Neural progenitor cell (in vitro differentiated cells): ENCODE data around the gene UFSP2. TPM values are rescaled to one million over a fixed set of nuclear protein-coding genes. Genes with fewer than 3 reads are reported as not detected.

Experiments used
- DNase-seq: peaks from one replicate; pipeline ENCODE4 v3.0.0-alpha.2; 2016; ENCODE audit warnings: low spot score
- H2AFZ ChIP-seq: fragments of 200-600 bp; sonication (generic); replicated peaks from 2 replicates; pipeline ENCODE4 v1.6.1; 2016; ENCODE audit warnings: antibody characterized with exemption
- H3F3A ChIP-seq: fragments of 200-600 bp; sonication (generic); 2 replicates; pipeline ENCODE4 v1.6.1; 2016; ENCODE audit warnings: antibody characterized with exemption, low read depth
- H3K27ac ChIP-seq: fragments of 200-600 bp; sonication (generic); 2 replicates; pipeline ENCODE4 v1.5.1; 2016; ENCODE audit warnings: mild to moderate bottlenecking
- H3K27me3 ChIP-seq: fragments of 200-600 bp; sonication (generic); 2 replicates; pipeline ENCODE4 v1.6.1; 2016; ENCODE audit warnings: mild to moderate bottlenecking, moderate library complexity
- H3K36me3 ChIP-seq: fragments of 200-600 bp; sonication (generic); 2 replicates; pipeline ENCODE4 v1.5.1; 2016
- H3K4me1 ChIP-seq: fragments of 200-600 bp; sonication (generic); 2 replicates; pipeline ENCODE4 v1.6.1; 2016; ENCODE audit warnings: mixed run types
- H3K4me2 ChIP-seq: fragments of 200-600 bp; sonication (generic); 2 replicates; pipeline ENCODE4 v1.6.1; 2016
- H3K4me3 ChIP-seq: fragments of 200-600 bp; sonication (generic); 2 replicates; pipeline ENCODE4 v1.5.1; 2016
- H3K79me2 ChIP-seq: fragments of 200-600 bp; sonication (generic); 2 replicates; pipeline ENCODE4 v1.6.1; 2016; ENCODE audit warnings: low read depth
- H3K9ac ChIP-seq: fragments of 200-600 bp; sonication (generic); 2 replicates; pipeline ENCODE4 v1.6.1; 2016
- H3K9me3 ChIP-seq: fragments of 200-600 bp; sonication (generic); 2 replicates; pipeline ENCODE4 v1.5.1; 2016; ENCODE audit warnings: low read depth
- H4K20me1 ChIP-seq: fragments of 200-600 bp; sonication (generic); 2 replicates; pipeline ENCODE4 v1.6.1; 2016; ENCODE audit warnings: low read depth
- H3K27ac Mint-ChIP-seq: 3 replicates; pipeline ENCODE4 v1.8.0; 2021; ENCODE audit warnings: mixed read lengths
- H3K27me3 Mint-ChIP-seq: 2 replicates; pipeline ENCODE4 v1.8.0; 2022; ENCODE audit warnings: low read depth, mild to moderate bottlenecking, inconsistent platforms, moderate library complexity, mixed read lengths; ENCODE audit not compliant: insufficient read depth
- H3K36me3 Mint-ChIP-seq: 3 replicates; pipeline ENCODE4 v1.8.0; 2021; ENCODE audit warnings: mixed read lengths
- H3K4me1 Mint-ChIP-seq: 3 replicates; pipeline ENCODE4 v1.8.0; 2021; ENCODE audit warnings: mixed read lengths
- H3K4me3 Mint-ChIP-seq: 3 replicates; pipeline ENCODE4 v1.8.0; 2021; ENCODE audit warnings: mild to moderate bottlenecking, moderate library complexity, mixed read lengths
- H3K9me3 Mint-ChIP-seq: 3 replicates; pipeline ENCODE4 v1.8.0; 2020; ENCODE audit warnings: mixed read lengths
- CTCF ChIP-seq: fragments of 200-600 bp; sonication (generic); IDR thresholded peaks from 2 replicates; pipeline ENCODE4 v1.5.1; 2017; ENCODE audit warnings: antibody characterized with exemption, mild to moderate bottlenecking
- EZH2 ChIP-seq: fragments of 200-600 bp; sonication (generic); IDR thresholded peaks from 2 replicates; pipeline ENCODE4 v1.6.1; 2017; ENCODE audit warnings: antibody characterized with exemption, mild to moderate bottlenecking, moderate library complexity
- EZH2phosphoT487 ChIP-seq: fragments of 200-600 bp; sonication (generic); IDR thresholded peaks from 2 replicates; pipeline ENCODE4 v1.6.1; 2017; ENCODE audit warnings: antibody characterized with exemption
- total RNA-seq: library from RNA; depleted of rRNA; stranded (reverse); fragments of >200 nt; gene quantifications from 2 replicates; pipeline ENCODE4 v1.2.3, GENCODE V29; 2015; ENCODE audit warnings: low replicate concordance

The UFSP2 gene
- total RNA-seq, 1 donor from 2014 or later = 56.9 TPM

GRCh38 chr4:185390941-185391340 is 34.8 kb downstream of the UFSP2 start:
- Histone ChIP-seq H3K79me2 (no peaks in the 10 kb centered on the region), H3K4me2 (no peak overlapping the region), H3K27ac (no peak overlapping the region), H2AFZ (no peak overlapping the region), H3K27me3 (peaks cover 12% of the 10 kb centered on the region), H3F3A (peaks cover 15% of the 10 kb centered on the region), H3K4me3 (no peak overlapping the region), H3K36me3 (no peaks in the 10 kb centered on the region), H3K9me3 (no peaks in the 10 kb centered on the region), H3K9ac (no peak overlapping the region), H3K4me1 (peaks cover 5% of the 10 kb centered on the region), H4K20me1 (no peaks in the 10 kb centered on the region)
- DNase-seq = no peak
- Mint-ChIP-seq H3K27me3 (peaks cover 9% of the 10 kb centered on the region), H3K27ac (no peak overlapping the region), H3K4me1 (peaks cover 14% of the 10 kb centered on the region), H3K9me3 (peaks cover 7% of the 10 kb centered on the region), H3K4me3 (no peak overlapping the region), H3K36me3 (peaks cover 2% of the 10 kb centered on the region)
- TF ChIP-seq EZH2phosphoT487 = no peak
- TF ChIP-seq CTCF = no peak

DNA sequence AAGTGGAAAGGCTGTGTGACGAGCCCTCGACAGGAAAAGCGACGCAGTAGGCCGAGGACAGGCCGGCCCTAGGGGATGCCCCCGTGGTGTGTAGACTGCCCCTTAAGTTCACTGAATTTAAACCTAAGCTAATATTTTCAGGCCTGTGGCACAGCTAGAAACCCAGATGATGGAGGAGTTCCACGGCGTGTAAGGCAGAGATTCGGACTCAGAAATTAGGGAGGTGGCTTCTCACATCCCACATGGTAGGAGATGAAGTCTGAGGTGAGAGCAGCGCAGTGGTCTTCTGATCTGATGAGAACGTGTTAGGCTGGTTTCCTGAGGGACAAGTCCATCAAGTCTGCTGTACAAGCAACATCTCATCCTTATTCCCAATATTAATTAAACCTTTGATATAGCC is 37.8 kb downstream of the UFSP2 start:
- H3K27ac ChIP-seq = no peak overlapping the region
- Mint-ChIP-seq H3K9me3 (peaks cover 7% of the 10 kb centered on the region), H3K27ac (no peak overlapping the region), H3K27me3 (peaks cover 6% of the 10 kb centered on the region), H3K4me1 (no peaks in the 10 kb centered on the region), H3K36me3 (peaks cover 2% of the 10 kb centered on the region), H3K4me3 (no peak overlapping the region)
- H3K4me1 ChIP-seq = peaks cover 7% of the 10 kb centered on the region
- H3K27me3 ChIP-seq = no peaks in the 10 kb centered on the region
- no peaks in the 10 kb centered on the region for H3K36me3 ChIP-seq
- H3K4me2 ChIP-seq = no peak overlapping the region
- no peak for TF ChIP-seq EZH2phosphoT487
- no peak for TF ChIP-seq CTCF
- no peak for TF ChIP-seq EZH2
- H3K9ac ChIP-seq = no peak overlapping the region
- H3K4me3 ChIP-seq = no peak overlapping the region
- no peaks in the 10 kb centered on the region for H3F3A ChIP-seq
- H3K79me2 ChIP-seq = no peaks in the 10 kb centered on the region
- DNase-seq = no peak
- no peaks in the 10 kb centered on the region for H4K20me1 ChIP-seq
- no peak overlapping the region for H2AFZ ChIP-seq
- no peaks in the 10 kb centered on the region for H3K9me3 ChIP-seq

DNA sequence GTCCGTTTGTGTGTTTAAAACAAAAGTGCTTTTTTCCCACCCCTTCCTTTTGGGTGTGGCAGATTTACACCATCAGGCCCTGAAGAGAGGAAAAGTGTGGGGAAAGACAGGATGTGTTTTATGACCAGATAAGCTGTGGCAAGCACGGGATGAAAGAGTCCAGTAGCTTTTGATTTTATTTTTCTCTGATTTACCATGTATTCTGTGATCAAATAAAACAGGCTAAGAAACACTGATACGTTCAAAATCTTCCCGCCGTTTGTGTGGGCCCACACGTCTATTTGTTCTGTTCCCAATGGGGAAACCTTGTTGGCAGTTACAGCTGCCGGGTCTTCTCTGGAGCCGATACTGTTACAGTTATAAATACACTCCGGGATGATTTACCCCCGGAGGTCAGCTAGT is 40.8 kb downstream of the UFSP2 start:
- no peak overlapping the region for H3K27ac Mint-ChIP-seq
- no peaks in the 10 kb centered on the region for H3K79me2 ChIP-seq

More for the DNA sequence above, 40.8 kb downstream of the UFSP2 start:
- Histone ChIP-seq H2AFZ (no peak overlapping the region), H3K9ac (no peak overlapping the region), H3K36me3 (no peaks in the 10 kb centered on the region), H3K4me3 (no peak overlapping the region), H3K27ac (no peak overlapping the region), H3K9me3 (peaks cover 6% of the 10 kb centered on the region), H3K4me1 (peaks cover 7% of the 10 kb centered on the region), H3K4me2 (no peak overlapping the region), H3F3A (no peaks in the 10 kb centered on the region), H3K27me3 (no peaks in the 10 kb centered on the region), H4K20me1 (no peaks in the 10 kb centered on the region)
- Mint-ChIP-seq H3K4me3 (no peak overlapping the region), H3K4me1 (no peaks in the 10 kb centered on the region), H3K36me3 (peaks cover 5% of the 10 kb centered on the region), H3K9me3 (peaks cover 10% of the 10 kb centered on the region), H3K27me3 (peaks cover 8% of the 10 kb centered on the region)
- DNase-seq = no peak
- TF ChIP-seq CTCF (no peak), EZH2phosphoT487 (no peak), EZH2 (no peak)
